NCI-H128 (cell line): Measurements from ENCODE around the gene NT5C2.
"Not testable (repeated sequence)": the region's sequence is repeated elsewhere in the genome, so short reads cannot be mapped to it uniquely, and the experiment has no call there.

Experiments
- DNase-seq: peaks from one replicate; lab custom pipeline; 2025; ENCODE audit not compliant: unreplicated experiment; lab: John Stamatoyannopoulos, UW

The NT5C2 gene

GRCh38 chr10:103095005-103095404 lies 98.1 kb downstream of the NT5C2 start:
- no peak for DNase-seq

DNA sequence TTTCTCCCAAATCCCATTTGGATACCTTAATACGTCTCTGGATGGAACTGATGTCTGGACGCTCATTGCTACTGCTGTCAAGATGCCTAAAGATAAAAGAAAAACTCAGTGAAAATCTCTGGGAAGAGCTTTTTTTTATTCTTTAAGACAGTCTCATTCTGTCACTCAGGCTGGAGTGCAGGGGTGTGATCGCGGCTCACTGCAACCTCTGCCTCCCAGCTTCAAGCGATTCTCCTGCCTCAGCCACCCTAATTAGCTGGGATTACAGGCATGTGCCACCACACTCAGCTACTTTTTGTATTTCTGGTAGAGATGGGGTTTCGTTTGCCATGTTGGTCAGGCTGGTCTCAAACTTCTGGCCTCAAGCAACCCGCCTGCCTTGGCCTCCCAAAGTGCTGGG lies 102.2 kb downstream of the NT5C2 start:
- no peak for DNase-seq

DNA sequence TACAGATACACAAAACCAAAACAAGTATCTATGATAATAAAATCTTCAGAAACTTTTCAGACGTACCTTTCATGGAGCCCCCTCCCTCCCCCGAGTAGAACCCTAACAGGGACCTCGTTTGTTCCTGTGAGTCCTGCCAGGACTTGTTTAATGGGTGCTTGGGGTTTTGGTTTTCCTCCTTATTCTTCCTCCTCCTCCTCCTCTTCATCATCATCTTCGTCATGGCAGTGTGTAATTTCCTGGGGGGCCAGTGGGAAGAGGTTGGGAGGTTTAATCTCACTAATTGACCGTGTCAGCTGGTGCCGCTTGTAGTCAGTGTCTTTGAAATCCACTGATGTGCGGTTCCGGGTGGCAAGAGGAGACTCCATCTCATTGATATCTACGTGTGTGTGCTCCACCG lies 103.6 kb downstream of the NT5C2 start:
- DNase-seq: no peak

DNA sequence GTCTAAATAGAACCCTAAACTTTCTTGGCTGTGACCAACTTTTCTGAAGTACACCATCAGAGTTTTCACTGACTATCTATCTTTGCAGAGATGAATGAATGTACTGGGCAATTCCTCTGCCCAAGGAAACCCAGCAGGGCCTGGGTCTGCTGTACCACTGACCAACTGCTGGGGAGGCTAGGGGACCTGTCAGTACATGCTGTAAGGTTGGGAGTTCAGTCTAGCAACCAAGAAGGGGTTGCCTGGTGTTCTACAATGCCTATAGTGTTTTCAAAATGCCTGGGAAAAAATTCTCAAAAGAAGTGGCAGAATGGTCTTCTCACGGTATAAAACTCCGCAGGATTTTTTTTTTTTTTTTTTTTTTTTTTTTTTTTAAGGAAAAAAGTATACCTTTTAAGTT lies 106.3 kb downstream of the NT5C2 start:
- DNase-seq: no peak

DNA sequence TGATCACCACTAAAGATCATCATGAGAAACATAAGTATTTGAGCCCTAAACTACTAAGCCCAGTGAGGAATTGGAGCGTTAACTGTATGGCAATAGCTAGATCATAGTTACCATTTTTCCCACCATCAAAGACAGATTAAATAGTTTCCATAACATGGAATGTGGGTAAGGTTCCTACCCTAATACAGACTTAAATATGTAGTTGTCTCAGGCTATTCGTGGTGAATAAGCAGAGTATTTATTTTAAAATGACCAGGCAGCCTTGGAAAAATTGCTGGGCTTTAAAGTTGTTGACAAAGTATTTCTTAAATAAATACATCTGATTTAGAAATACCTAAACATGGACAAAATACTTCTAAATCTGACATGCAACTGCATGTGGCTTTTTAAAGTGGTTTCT lies 106.8 kb downstream of the NT5C2 start:
- no peak for DNase-seq

DNA sequence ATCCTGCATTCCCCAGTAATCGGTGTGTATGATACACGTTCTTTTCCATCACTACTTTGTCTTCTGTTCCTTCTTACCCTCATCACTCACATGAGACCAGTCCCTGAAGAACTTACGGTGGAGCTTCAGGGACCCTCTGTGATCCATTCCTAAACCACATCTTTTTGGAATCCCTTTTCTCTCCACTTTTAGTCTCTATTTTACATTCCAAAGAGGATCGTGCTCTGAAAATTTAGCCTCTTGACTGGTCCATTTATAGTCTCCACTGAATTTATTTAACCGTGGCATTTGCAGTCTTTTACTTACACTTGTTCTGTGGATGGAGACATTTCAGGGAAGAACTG lies 109.1 kb downstream of the NT5C2 start:
- DNase-seq: no peak

DNA sequence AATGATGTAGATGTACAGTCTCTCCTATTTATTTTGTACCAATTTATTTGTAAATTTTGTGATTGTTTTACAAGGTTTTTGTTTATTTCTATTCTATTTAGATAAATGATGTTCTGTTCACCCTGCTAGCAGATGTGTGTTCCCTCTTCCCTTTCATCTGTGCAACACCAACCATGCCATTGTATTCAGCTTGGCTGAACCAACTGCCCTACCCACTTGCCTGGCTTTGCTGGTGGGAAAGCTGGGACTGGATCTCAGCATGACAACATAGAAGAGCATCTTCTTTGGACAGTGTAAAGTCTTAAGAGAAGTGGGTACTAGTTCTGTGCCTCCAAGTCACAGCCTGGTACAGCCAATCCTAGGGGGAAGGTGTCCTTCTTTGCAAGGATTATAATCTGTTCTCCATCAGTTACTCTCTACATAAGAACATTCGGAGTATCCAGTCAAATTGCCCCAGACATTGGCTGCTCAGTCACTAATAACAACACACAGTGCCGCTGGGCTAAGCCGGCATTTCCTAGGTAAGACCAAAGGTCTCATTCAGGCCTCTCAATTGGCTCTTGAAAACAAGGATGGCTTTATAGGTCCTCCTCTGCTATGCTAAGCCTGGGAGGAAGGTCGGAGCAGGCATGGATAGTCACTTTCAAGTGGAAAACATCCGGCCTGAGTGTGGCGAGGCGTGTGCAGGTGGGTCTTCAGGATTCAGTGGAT lies 109.7 kb downstream of the NT5C2 start:
- no peak for DNase-seq

- DNase-seq: no peak
Observed at GRCh38 chr10:103082683-103083082, 110.4 kb downstream of the NT5C2 start.

DNA sequence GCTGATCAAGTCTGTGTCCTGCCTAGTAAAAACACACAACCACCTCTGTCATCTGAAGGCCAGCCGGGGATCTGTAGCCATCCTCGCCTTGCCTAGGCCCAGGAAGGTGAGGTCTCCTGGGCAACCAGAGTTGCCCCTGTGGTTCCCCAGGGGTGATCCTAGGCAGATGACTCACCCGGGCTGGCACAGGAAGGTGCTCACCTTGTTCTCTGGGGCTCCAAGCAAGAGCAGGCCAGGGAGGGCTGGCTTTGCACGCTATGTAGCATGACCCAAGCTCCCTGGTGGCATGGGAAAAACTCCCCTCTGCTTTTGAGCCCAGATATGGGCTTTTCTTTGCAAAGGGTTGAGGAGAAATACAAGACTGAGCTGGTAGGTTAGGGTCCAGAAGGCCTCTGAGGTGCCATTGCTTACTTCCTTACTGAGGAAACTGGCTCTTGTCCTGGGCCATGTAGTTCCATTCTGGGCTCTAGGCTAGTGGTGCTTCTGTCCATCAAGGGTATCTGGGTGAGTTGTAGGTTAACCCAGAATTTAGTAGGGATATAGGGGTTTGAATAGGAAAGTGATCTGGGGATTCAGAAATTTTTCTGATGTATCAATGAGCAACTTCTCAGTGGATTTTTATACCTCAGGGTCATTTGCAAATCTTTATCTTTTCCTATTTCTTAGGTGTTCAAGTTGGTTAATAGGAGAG lies 112.0 kb downstream of the NT5C2 start:
- DNase-seq: no peak

GRCh38 chr10:103079946-103080345 lies 113.1 kb downstream of the NT5C2 start:
- no peak for DNase-seq

DNA sequence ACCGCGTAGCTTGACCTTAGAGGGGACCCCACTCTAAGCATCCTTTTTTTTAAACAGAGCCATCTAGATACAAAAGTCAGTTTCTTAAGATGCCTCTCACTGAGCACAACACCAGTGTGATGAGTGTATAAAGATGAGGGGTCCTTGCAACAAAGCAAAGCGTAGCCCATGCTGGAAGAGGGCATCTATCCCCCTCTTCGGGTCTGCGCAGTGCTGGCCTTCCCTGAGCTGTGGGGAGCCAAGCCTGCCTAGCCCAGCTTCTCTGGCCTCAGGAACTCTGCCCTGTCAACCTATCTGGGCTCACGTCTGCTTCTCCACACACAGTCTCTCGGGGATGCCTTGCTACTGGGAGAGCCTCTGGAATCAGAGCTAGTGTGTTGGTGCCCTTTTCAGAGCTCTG lies 114.0 kb downstream of the NT5C2 start:
- no peak for DNase-seq

DNA sequence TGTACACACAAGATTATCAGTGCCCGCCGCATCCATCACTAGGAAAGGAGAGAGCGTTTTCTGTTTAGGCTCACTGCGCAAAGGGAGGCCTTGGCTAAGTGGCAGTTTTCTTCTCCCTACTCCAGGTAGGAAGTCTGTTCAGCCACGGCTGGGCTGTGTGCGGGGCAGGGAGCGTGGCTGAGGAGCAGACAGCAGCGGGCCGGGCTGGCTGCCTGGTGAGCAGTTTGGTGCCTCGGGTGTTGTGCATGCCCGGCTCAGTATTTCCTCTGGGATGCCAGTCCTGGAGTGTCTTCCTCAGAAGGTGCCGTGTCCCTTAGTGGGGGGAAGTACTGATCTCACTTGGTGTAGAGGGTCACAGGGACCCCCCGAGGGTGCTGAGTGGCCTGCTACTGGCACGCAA lies 114.4 kb downstream of the NT5C2 start:
- DNase-seq: no peak

DNA sequence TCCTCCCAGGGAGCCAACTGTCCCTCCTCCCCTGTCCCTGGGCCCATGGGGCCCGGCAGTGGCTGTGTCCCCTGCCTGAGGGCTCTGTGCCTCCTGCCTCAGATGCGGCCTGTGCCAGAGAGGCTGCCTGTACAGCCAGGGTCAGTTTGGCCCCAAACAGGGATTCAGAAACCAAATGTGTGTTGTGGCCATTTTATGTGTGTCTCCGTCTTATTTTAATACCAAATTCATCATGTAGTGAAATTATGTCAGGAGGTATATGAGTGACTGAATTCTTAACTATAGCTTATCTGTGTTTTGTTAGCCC lies 114.8 kb downstream of the NT5C2 start:
- no peak for DNase-seq

GRCh38 chr10:103077491-103078308 lies 115.4 kb downstream of the NT5C2 start:
- DNase-seq: no peak

DNA sequence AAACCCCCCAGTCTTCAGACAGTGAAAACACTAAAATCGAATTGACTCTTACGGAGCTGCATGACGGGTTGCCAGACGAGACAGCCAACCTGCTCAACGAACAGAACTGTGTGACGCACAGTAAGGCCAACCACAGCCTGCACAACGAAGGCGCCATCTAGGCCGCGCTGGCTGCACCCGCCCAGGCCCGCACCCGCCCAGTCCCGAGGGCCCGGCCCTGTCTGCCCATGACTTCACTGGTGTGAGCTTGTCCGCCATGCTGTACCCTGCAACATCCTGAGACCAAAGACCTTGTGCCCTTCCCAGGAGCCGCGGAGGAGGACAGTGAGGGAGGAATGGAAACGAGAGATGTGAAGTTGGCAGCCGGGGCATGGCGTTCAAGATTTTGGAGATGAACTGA lies 116.1 kb downstream of the NT5C2 start:
- no peak for DNase-seq

DNA sequence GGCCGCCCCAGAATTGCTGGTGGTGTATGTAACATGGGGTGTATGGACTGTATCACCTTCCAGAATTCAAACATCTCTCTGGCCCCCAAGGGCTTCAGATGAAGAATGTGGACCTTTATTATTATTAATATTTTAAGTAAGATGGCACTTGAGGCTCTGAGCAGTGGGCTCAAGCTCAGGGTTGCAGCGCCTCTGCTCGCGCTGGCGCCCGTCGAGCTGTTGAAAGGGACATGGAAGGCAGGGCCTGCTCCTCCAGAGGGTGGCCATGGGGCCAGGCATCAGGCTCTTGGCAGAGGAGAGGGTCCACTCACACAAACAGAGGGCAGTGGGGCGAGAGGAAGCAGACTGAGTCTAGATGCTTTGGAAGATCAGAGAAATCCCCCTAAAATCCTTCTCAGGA lies 120.2 kb downstream of the NT5C2 start:
- no peak for DNase-seq

DNA sequence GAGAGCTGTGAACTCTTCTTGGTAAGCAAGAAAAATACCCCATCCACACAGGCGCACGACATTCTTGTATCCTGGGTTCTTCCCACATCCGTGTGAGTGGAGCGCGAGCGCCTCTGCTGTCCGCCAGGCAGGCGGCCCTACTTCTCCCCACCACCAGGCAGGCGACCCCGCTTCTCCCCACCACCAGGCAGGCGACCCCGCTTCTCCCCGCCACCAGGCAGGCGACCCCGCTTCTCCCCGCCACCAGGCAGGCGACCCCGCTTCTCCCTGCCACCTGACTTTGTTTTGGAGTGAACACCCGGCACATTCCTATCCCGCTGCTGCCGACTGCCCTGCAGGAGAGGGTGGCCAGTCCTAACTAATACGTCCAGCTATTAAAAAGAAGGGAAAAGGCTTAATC lies 120.8 kb downstream of the NT5C2 start:
- DNase-seq: no peak

- DNase-seq: no peak
Observed at GRCh38 chr10:103069453-103070331, 123.4 kb downstream of the NT5C2 start.

- no peak for DNase-seq
Observed at GRCh38 chr10:103067956-103068355, 125.1 kb downstream of the NT5C2 start.

DNA sequence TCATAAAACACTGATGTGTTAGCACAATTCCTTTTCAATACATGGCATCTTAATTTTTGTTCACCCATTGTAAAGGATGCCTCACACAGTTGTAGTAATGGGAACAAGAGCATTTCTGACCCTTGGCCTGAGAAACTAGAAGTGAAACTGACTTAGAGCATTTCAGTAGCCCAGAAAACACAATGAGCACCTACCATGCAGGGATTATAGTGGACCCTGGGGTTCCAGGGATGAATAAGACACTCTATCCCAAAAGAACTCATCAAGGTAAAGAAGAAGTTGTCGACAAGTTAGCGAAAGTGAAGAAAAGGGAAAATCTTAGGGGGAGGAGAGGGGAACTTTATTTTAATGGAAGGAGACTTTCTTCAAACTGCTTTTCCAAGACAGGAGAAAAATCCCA lies 125.6 kb downstream of the NT5C2 start:
- DNase-seq: no peak

GRCh38 chr10:103067099-103067477 lies 126.0 kb downstream of the NT5C2 start:
- not testable (repeated sequence) for DNase-seq
